HCT116 (cell line): Measurements from ENCODE around the gene PCDHGA7. TPM values are rescaled to one million over a fixed set of nuclear protein-coding genes. Genes with fewer than 3 reads are reported as not detected.

ENCODE experiments used
- ATAC-seq: fragments of 200-7000 bp; cut with Tn5 transposase; 2 replicates; pipeline ENCODE4 v1.9.1; 2020; ENCODE audit warnings: mild to moderate bottlenecking, moderate library complexity
- BruUV-seq: library from RNA; stranded (reverse); fragments of 400-500 nt; replicated peaks from 2 replicates; lab custom pipeline; 2021; lab: Mats Ljungman, UMichigan
- CTCF ChIA-PET: fragments of 300-600 bp; sonication (Branson Sonifier 250); formaldehyde crosslinking; loops from one replicate; lab custom pipeline; 2021; ENCODE audit warnings: antibody characterized with exemption; lab: Charles Lee
- POLR2A ChIA-PET: fragments of 300-600, 350-600 bp; sonication (Branson Sonifier 250); formaldehyde crosslinking; loops from one replicate; lab custom pipeline; 2021; ENCODE audit warnings: antibody characterized with exemption; lab: Charles Lee
- RAD21 ChIA-PET, 2 experiments: fragments of 300-600 bp; sonication (Branson Sonifier 250); formaldehyde crosslinking; loops; one replicate each; lab custom pipeline; 2023; ENCODE audit warnings: low total read pairs in 2 of 2; ENCODE audit not compliant: uncharacterized antibody in 2 of 2, unreplicated experiment in 2 of 2, low non-redundant PET in 1 of 2; lab: Charles Lee
- DNase-seq: peaks from one replicate; pipeline ENCODE4 v3.0.0-alpha.2; 2010; ENCODE audit warnings: low read depth, low spot score
- H2AFZ ChIP-seq: fragments of 200-600 bp; shearing (Covaris generic), sonication (generic); 2 replicates; pipeline ENCODE4 v1.6.1; 2017; ENCODE audit warnings: low read depth, mixed run types, mixed read lengths, antibody characterized with exemption, low read length; ENCODE audit not compliant: poor library complexity, severe bottlenecking
- H3K27ac ChIP-seq: 2 replicates; pipeline ENCODE4 v1.5.1; 2012; ENCODE audit warnings: low read depth, low read length
- H3K27me3 ChIP-seq: fragments of 200-600 bp; sonication (generic); 2 replicates; pipeline ENCODE4 v1.6.1; 2016; ENCODE audit warnings: mixed run types, low read length, mixed read lengths; ENCODE audit not compliant: insufficient read depth
- H3K36me3 ChIP-seq, 2 experiments: fragments of 200-500 bp in 1 of 2; fragments of 200-600 bp in 1 of 2; sonication (Bioruptor generic) in 1 of 2; sonication (generic) in 1 of 2; 2 replicates each; pipeline versions ENCODE4 v1.5.1 to v1.6.1; 2014 to 2016; ENCODE audit warnings: low read length in 2 of 2, inconsistent platforms in 1 of 2, mixed read lengths in 1 of 2, mixed run types in 1 of 2; ENCODE audit not compliant: insufficient read depth in 2 of 2, control insufficient read depth in 1 of 2
- H3K4me1 ChIP-seq, 2 experiments: fragments of 200-600 bp in 1 of 2; sonication (generic) in 1 of 2; 2 replicates each; pipeline versions ENCODE4 v1.5.1 to v1.6.1; 2012 to 2017; ENCODE audit warnings: low read length in 2 of 2, inconsistent platforms in 1 of 2, mild to moderate bottlenecking in 1 of 2, mixed read lengths in 1 of 2, mixed run types in 1 of 2, moderate library complexity in 1 of 2; ENCODE audit not compliant: insufficient read depth in 2 of 2, control insufficient read depth in 1 of 2
- H3K4me2 ChIP-seq: fragments of 200-600 bp; sonication (generic); 2 replicates; pipeline ENCODE4 v1.6.1; 2017; ENCODE audit warnings: mixed run types, low read length, mixed read lengths
- H3K4me3 ChIP-seq, 2 experiments: fragments of 200-600 bp in 1 of 2; sonication (generic) in 1 of 2; replicated peaks in 1 of 2; 2 replicates each; pipeline ENCODE4 v1.5.1; 2011 to 2016; ENCODE audit warnings: low read length in 2 of 2, control low read depth in 1 of 2, low read depth in 1 of 2, mild to moderate bottlenecking in 1 of 2, mixed read lengths in 1 of 2, mixed run types in 1 of 2
- H3K79me2 ChIP-seq: fragments of 200-600 bp; sonication (generic); 2 replicates; pipeline ENCODE4 v1.6.1; 2017; ENCODE audit warnings: mild to moderate bottlenecking, mixed run types, low read length, moderate library complexity, mixed read lengths; ENCODE audit not compliant: insufficient read depth
- H3K9ac ChIP-seq: fragments of 200-600 bp; sonication (generic); 2 replicates; pipeline ENCODE4 v1.6.1; 2016; ENCODE audit warnings: low read length, mixed read lengths
- H3K9me2 ChIP-seq: fragments of 200-600 bp; sonication (generic), shearing (Covaris generic); 2 replicates; pipeline ENCODE4 v1.6.1; 2017; ENCODE audit warnings: mixed run types, mild to moderate bottlenecking, moderate library complexity; ENCODE audit not compliant: insufficient read depth
- H3K9me3 ChIP-seq, 2 experiments: fragments of 200-500 bp in 1 of 2; fragments of 200-600 bp in 1 of 2; sonication (Bioruptor generic) in 1 of 2; sonication (generic) in 1 of 2; 2 replicates each; pipeline ENCODE4 v1.6.1; 2014 to 2017; ENCODE audit warnings: low read length in 2 of 2, mixed read lengths in 2 of 2, inconsistent platforms in 1 of 2, low read depth in 1 of 2, mild to moderate bottlenecking in 1 of 2, mixed run types in 1 of 2, moderate library complexity in 1 of 2; ENCODE audit not compliant: control insufficient read depth in 1 of 2, insufficient read depth in 1 of 2
- H4K20me1 ChIP-seq: fragments of 200-600 bp; sonication (generic), shearing (Covaris generic); 2 replicates; pipeline ENCODE4 v1.6.1; 2017; ENCODE audit warnings: mixed run types, mild to moderate bottlenecking, moderate library complexity; ENCODE audit not compliant: insufficient read depth
- ELF1 ChIP-seq: IDR thresholded peaks from 2 replicates; pipeline ENCODE4 v1.6.1; 2012; ENCODE audit warnings: low read depth, borderline replicate concordance
- EZH2 ChIP-seq: fragments of 200-600 bp; sonication (generic); IDR thresholded peaks from 2 replicates; pipeline ENCODE4 v1.6.1; 2017; ENCODE audit warnings: antibody characterized with exemption, mixed run types
- RAD21 ChIP-seq: IDR thresholded peaks from 2 replicates; pipeline ENCODE4 v1.6.1; 2012; ENCODE audit warnings: low read depth, mild to moderate bottlenecking
- SIN3A ChIP-seq: IDR thresholded peaks from 2 replicates; pipeline ENCODE4 v1.6.1; 2012; ENCODE audit warnings: low read depth
- intact Hi-C: fragments of 100-400 bp; cut with micrococcal nuclease; formaldehyde crosslinking; loops from 2 replicates; pipeline ENCODE4 v1.10.0; 2022
- total RNA-seq: library from RNA; stranded (reverse); gene quantifications from one replicate; pipeline ENCODE4 v1.2.1, GENCODE V29; 2021; ENCODE audit not compliant: unreplicated experiment
- TF ChIP-seq, protein P1 (sequence below): IDR thresholded peaks from 2 replicates; pipeline ENCODE4 v1.6.1; 2012
- TF ChIP-seq, protein P2 (sequence below), 3 experiments: fragments of 200-600 bp in 1 of 3; sonication (generic) in 1 of 3; IDR thresholded peaks in 2 of 3; conservative IDR thresholded peaks in 1 of 3; 2 replicates each; pipeline ENCODE4 v1.5.1; 2012 to 2017; ENCODE audit warnings: low read depth in 2 of 3, low read length in 2 of 3, antibody characterized with exemption in 1 of 3, borderline replicate concordance in 1 of 3, control low read depth in 1 of 3, mild to moderate bottlenecking in 1 of 3, mixed read lengths in 1 of 3, mixed run types in 1 of 3, moderate library complexity in 1 of 3; ENCODE audit not compliant: insufficient read depth in 1 of 3

PCDHGA7 gene
- total RNA-seq, 1 experiment from 2014 or later: not detected

DNA sequence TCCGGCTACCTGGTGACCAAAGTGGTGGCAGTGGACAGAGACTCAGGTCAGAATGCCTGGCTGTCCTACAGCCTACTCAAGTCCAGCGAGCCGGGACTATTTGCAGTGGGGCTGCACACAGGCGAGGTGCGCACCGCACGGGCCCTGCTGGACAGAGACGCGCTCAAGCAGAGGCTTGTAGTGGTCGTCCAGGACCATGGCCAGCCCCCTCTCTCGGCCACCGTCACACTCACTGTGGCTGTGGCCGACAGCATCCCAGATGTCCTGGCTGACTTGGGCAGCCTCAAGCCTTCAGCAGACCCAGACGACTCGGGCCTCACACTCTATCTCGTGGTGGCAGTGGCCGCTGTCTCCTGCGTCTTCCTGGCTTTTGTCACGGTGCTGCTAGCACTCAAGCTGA, 25.6 kb upstream of the PCDHGA7 start:
- no peaks in the 10 kb centered on the region for H3K4me1 ChIP-seq
- POLR2A ChIA-PET: no interaction called here
- no peaks in the 10 kb centered on the region for H3K9me2 ChIP-seq
- no peak for TF ChIP-seq EZH2
- no peak overlapping the region for H3K9ac ChIP-seq
- BruUV-seq: no TSS peak
- no peak overlapping the region for H2AFZ ChIP-seq
- no peak overlapping the region for H3K4me2 ChIP-seq
- no peaks in the 10 kb centered on the region for H3K79me2 ChIP-seq
- H3K27me3 ChIP-seq: no peaks in the 10 kb centered on the region
- H4K20me1 ChIP-seq: no peaks in the 10 kb centered on the region
- no peak overlapping the region for H3K4me3 ChIP-seq
- no peaks in the 10 kb centered on the region; a peak in 2 of 4 replicates for H3K9me3 ChIP-seq
- intact Hi-C loops: no loop called here
- no peaks in the 10 kb centered on the region for H3K36me3 ChIP-seq
- H3K27ac ChIP-seq: no peak overlapping the region
- no peak for DNase-seq
- RAD21 ChIA-PET: no interaction called here
- no peak for ATAC-seq
- CTCF ChIA-PET: interaction anchor here (0.5 kb wide), 1 partner anchor 134 kb away, joined by 3 read pairs; the partner anchor contains the start of gene PCDHB14

DNA sequence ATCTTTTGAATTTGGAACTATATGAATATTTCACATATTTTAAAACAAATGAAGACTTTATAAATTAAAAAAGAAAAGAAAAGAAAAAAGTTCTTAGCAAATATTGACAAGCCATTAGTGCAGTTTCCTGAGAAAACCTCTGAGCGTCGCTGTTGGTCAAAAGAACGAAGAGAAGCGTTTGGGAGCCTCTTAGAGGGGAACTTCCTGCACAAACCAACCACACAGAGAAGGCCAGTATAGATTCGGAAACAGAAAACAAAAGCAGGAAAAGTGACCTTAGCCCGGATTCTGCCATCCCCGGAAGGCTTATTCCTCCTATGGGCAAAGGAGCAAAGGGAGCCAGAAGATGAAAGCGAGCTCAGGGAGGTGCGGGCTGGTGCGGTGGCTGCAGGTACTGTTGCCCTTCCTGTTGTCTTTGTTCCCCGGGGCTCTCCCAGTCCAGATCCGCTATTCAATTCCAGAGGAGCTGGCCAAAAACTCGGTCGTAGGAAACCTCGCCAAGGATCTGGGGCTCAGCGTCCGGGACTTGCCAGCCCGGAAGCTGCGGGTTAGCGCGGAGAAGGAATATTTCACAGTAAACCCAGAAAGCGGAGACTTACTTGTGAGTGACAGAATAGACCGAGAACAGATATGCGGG, 22.6 kb upstream of the PCDHGA7 start, which contains the start of gene PCDHGB2:
TSS of gene PCDHGB2 (plus strand) at position 205 of the 637 bp plus-strand sequence. CDS start at position 347, 142 bp downstream.
- no peaks in the 10 kb centered on the region for H3K9me2 ChIP-seq
- peak; percentile 40 for DNase-seq
- ChIA-PET POLR2A (no interaction called here), RAD21 (no interaction called here), CTCF (interaction anchor here (0.8 to 1.1 kb wide), 2 partner anchors 53 to 204 kb away, joined by 3 to 6 read pairs; partner anchors contain the start of gene PCDHGA10)
- H3K27ac ChIP-seq: no peak within 1 kb of the TSS
- no peak within 1 kb of the TSS for H2AFZ ChIP-seq
- no TSS peak for BruUV-seq
- no peaks in the 10 kb centered on the region for H4K20me1 ChIP-seq
- no peaks in the 10 kb centered on the region for H3K79me2 ChIP-seq
- no peaks in the 10 kb centered on the region for H3K27me3 ChIP-seq
- TF ChIP-seq RAD21 (peak; percentile 72), SIN3A (no peak), ELF1 (no peak), EZH2 (no peak)
- TF ChIP-seq, protein P1, sequence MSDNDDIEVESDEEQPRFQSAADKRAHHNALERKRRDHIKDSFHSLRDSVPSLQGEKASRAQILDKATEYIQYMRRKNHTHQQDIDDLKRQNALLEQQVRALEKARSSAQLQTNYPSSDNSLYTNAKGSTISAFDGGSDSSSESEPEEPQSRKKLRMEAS: no peak
- TF ChIP-seq, protein P2, sequence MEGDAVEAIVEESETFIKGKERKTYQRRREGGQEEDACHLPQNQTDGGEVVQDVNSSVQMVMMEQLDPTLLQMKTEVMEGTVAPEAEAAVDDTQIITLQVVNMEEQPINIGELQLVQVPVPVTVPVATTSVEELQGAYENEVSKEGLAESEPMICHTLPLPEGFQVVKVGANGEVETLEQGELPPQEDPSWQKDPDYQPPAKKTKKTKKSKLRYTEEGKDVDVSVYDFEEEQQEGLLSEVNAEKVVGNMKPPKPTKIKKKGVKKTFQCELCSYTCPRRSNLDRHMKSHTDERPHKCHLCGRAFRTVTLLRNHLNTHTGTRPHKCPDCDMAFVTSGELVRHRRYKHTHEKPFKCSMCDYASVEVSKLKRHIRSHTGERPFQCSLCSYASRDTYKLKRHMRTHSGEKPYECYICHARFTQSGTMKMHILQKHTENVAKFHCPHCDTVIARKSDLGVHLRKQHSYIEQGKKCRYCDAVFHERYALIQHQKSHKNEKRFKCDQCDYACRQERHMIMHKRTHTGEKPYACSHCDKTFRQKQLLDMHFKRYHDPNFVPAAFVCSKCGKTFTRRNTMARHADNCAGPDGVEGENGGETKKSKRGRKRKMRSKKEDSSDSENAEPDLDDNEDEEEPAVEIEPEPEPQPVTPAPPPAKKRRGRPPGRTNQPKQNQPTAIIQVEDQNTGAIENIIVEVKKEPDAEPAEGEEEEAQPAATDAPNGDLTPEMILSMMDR (IDR thresholded peaks at IDR 0.05 in 2 of 3, conservative IDR thresholded peaks at IDR 0.05 in 1 of 3; ENCODE audit: borderline replicate concordance in 1 of 3, insufficient read depth in 1 of 3, low read depth in 2 of 3, low read length in 2 of 3): peak; percentile 41 to 67 (median 48); a peak in 5 of 6 replicates
- no peak within 1 kb of the TSS for H3K4me3 ChIP-seq
- H3K4me1 ChIP-seq: no peaks in the 10 kb centered on the region
- intact Hi-C loops: loop anchor here (1.0 kb wide), 1 partner anchor 204 kb away; no protein-coding TSS in a partner anchor
- no peaks in the 10 kb centered on the region for H3K36me3 ChIP-seq
- H3K9ac ChIP-seq: no peak within 1 kb of the TSS
- H3K9me3 ChIP-seq: peaks cover 3 to 5% of the 10 kb centered on the region in 2 experiments; a peak in 2 of 4 replicates
- H3K4me2 ChIP-seq: no peak within 1 kb of the TSS
- ATAC-seq: peak; percentile 55
